Measurements from ENCODE around the gene KRTAP15-1.

The KRTAP15-1 gene, protein sequence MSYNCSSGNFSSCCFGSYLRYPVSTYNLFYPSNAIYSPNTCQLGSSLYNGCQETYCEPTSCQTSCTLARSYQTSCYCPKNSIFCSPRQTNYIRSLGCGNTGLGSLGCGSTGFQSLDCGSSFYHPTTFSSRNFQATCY

DNA sequence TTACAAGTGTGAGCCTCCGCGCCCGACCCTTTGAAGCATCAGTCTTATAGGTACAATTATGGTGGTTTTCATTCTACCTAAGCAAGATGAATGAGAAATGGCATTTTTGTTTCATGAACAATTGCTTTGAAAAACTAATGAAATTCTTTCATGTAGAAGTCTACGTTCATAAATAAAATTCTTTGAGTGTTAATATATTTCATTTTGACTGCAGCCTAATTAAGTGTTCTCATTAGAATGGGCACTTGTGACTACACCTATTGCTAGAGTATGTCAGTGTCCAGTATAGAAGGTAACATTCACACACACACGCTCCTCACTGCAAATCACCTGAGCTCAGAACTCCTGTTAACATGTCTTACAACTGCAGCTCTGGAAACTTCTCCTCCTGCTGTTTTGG, at the start of gene KRTAP15-1:
KRTAP15-1 (plus strand) TSS at position 301 of the 400 bp plus-strand sequence; CDS start at position 354, 53 bp downstream.
- H4K20me1 ChIP-seq (ENCODE audit: insufficient read depth, low read length): no peaks in the 10 kb centered on the region
- no peak within 1 kb of the TSS for H2AFZ ChIP-seq (ENCODE audit: low read length)
- TF ChIP-seq, protein P1, sequence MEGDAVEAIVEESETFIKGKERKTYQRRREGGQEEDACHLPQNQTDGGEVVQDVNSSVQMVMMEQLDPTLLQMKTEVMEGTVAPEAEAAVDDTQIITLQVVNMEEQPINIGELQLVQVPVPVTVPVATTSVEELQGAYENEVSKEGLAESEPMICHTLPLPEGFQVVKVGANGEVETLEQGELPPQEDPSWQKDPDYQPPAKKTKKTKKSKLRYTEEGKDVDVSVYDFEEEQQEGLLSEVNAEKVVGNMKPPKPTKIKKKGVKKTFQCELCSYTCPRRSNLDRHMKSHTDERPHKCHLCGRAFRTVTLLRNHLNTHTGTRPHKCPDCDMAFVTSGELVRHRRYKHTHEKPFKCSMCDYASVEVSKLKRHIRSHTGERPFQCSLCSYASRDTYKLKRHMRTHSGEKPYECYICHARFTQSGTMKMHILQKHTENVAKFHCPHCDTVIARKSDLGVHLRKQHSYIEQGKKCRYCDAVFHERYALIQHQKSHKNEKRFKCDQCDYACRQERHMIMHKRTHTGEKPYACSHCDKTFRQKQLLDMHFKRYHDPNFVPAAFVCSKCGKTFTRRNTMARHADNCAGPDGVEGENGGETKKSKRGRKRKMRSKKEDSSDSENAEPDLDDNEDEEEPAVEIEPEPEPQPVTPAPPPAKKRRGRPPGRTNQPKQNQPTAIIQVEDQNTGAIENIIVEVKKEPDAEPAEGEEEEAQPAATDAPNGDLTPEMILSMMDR (IDR thresholded peaks at IDR 0.05; ENCODE audit: low read length): no peak
- TF ChIP-seq EZH2 (IDR thresholded peaks at IDR 0.05; ENCODE audit: borderline replicate concordance, low read length): no peak
- no peak within 1 kb of the TSS for H3K27ac ChIP-seq (ENCODE audit: low read depth, low read length, poor library complexity, severe bottlenecking)
- no peak within 1 kb of the TSS for H3K4me2 ChIP-seq (ENCODE audit: low read length)
- no peaks in the 10 kb centered on the region for H3K9me3 ChIP-seq (ENCODE audit: low read length)
- H3K79me2 ChIP-seq (ENCODE audit: insufficient read depth, low read length): no peaks in the 10 kb centered on the region
- no peaks in the 10 kb centered on the region for H3F3A ChIP-seq (ENCODE audit: insufficient read depth, low read length)
- H3K9me2 ChIP-seq (ENCODE audit: low read depth, low read length): no peaks in the 10 kb centered on the region
- no peaks in the 10 kb centered on the region for H3K4me1 ChIP-seq (ENCODE audit: insufficient read depth, low read length, severe bottlenecking)
- no peak within 1 kb of the TSS for H3K9ac ChIP-seq (ENCODE audit: low read length)
- H3K27me3 ChIP-seq (ENCODE audit: insufficient read depth, low read length): no peaks in the 10 kb centered on the region
- H3K36me3 ChIP-seq (ENCODE audit: insufficient read depth, low read length): no peaks in the 10 kb centered on the region
- H3K4me3 ChIP-seq (ENCODE audit: low read depth, low read length, poor library complexity, severe bottlenecking): no peak within 1 kb of the TSS

DNA sequence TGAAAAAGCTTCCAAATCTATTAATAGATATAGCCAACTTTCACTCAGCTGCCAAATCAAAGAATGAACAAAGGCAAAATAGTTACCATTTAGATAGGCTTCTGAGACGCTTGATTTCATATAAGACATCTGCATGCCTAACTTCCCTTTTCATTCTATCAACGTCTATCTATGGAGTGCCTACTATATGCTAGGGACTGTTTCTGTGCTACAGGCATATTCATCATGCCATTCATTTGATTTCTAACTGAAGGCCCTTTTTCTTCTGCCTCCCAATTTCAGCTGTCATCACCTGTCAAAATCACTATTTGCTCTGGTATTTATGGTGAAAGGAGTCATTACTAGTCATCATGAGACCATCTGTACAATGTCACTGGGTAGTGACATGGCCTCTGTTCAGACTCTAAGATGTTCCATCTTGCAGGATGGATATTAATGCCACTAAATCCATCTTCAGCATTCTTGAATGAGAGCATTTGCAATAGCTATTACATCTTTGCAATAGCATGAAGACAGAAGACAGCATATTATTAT, 48.5 kb upstream of the KRTAP15-1 start:
- H3K79me2 ChIP-seq (ENCODE audit: insufficient read depth, low read length): no peaks in the 10 kb centered on the region
- no peak overlapping the region for H3K9ac ChIP-seq (ENCODE audit: low read length)
- no peaks in the 10 kb centered on the region for H3K36me3 ChIP-seq (ENCODE audit: insufficient read depth, low read length)
- no peak overlapping the region for H3K4me2 ChIP-seq (ENCODE audit: low read length)
- no peak for TF ChIP-seq EZH2 (IDR thresholded peaks at IDR 0.05; ENCODE audit: borderline replicate concordance, low read length)
- TF ChIP-seq, protein P1 (IDR thresholded peaks at IDR 0.05; ENCODE audit: low read length): no peak
- H3K4me1 ChIP-seq (ENCODE audit: insufficient read depth, low read length, severe bottlenecking): no peaks in the 10 kb centered on the region
- no peaks in the 10 kb centered on the region for H4K20me1 ChIP-seq (ENCODE audit: insufficient read depth, low read length)
- no peaks in the 10 kb centered on the region for H3F3A ChIP-seq (ENCODE audit: insufficient read depth, low read length)
- H3K4me3 ChIP-seq (ENCODE audit: low read depth, low read length, poor library complexity, severe bottlenecking): no peak overlapping the region
- no peak overlapping the region for H2AFZ ChIP-seq (ENCODE audit: low read length)
- H3K27ac ChIP-seq (ENCODE audit: low read depth, low read length, poor library complexity, severe bottlenecking): no peak overlapping the region
- H3K27me3 ChIP-seq (ENCODE audit: insufficient read depth, low read length): no peaks in the 10 kb centered on the region
- no peaks in the 10 kb centered on the region for H3K9me2 ChIP-seq (ENCODE audit: low read depth, low read length)
- no peaks in the 10 kb centered on the region for H3K9me3 ChIP-seq (ENCODE audit: low read length)

DNA sequence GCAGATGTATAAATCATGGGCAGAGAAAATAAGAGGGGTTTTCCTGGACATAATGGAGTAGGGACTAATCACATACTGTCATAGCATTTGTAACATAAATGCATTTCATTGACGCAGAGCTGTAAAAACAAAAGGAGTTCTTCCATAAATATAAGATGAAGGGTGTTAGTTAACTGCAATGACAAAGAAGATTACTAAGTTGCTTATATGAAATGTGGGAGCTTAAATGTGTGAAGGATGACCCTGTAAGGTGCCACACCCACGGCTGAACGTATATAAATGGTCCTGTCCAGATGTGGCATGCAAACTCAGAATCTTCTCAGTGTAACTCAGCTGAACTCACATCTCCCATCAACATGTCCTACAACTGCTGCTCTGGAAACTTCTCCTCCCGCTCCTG, 44.3 kb upstream of the KRTAP15-1 start, which contains the start of gene KRTAP13-1:
KRTAP13-1 (plus strand) TSS at position 301 of the 400 bp plus-strand sequence; CDS start at position 357, 56 bp downstream.
- no peak within 1 kb of the TSS for H2AFZ ChIP-seq (ENCODE audit: low read length)
- TF ChIP-seq EZH2 (IDR thresholded peaks at IDR 0.05; ENCODE audit: borderline replicate concordance, low read length): no peak
- no peaks in the 10 kb centered on the region for H3K9me2 ChIP-seq (ENCODE audit: low read depth, low read length)
- H3K9me3 ChIP-seq (ENCODE audit: low read length): no peaks in the 10 kb centered on the region
- no peaks in the 10 kb centered on the region for H3K36me3 ChIP-seq (ENCODE audit: insufficient read depth, low read length)
- no peak within 1 kb of the TSS for H3K9ac ChIP-seq (ENCODE audit: low read length)
- H3K4me3 ChIP-seq (ENCODE audit: low read depth, low read length, poor library complexity, severe bottlenecking): no peak within 1 kb of the TSS
- H3F3A ChIP-seq (ENCODE audit: insufficient read depth, low read length): no peaks in the 10 kb centered on the region
- no peaks in the 10 kb centered on the region for H3K27me3 ChIP-seq (ENCODE audit: insufficient read depth, low read length)
- no peaks in the 10 kb centered on the region for H4K20me1 ChIP-seq (ENCODE audit: insufficient read depth, low read length)
- H3K4me2 ChIP-seq (ENCODE audit: low read length): no peak within 1 kb of the TSS
- no peaks in the 10 kb centered on the region for H3K4me1 ChIP-seq (ENCODE audit: insufficient read depth, low read length, severe bottlenecking)
- H3K27ac ChIP-seq (ENCODE audit: low read depth, low read length, poor library complexity, severe bottlenecking): no peak within 1 kb of the TSS
- no peaks in the 10 kb centered on the region for H3K79me2 ChIP-seq (ENCODE audit: insufficient read depth, low read length)
